Mesenteric fat pad (tissue), 1 donor: ENCODE results near the gene CASKIN1. TPM values are rescaled to one million over a fixed set of nuclear protein-coding genes. Genes with fewer than 3 reads are reported as not detected.

ENCODE experiments used
- DNase-seq: peaks from one replicate; pipeline ENCODE4 v3.0.0-alpha.2; 2020; ENCODE audit warnings: low spot score
- total RNA-seq: library from RNA; stranded (reverse); fragmentation: NEBNext Ultra II Directional; extraction: Animal tissue kit (Norgen Biotek cat#: 25700); gene quantifications from one replicate; pipeline ENCODE4 v1.2.1, GENCODE V29; 2021
- donor health status: DM: yes; HTN: yes; CAD: no.

Gene CASKIN1
- total RNA-seq, 1 donor from 2014 or later, result 0.06 TPM

DNA sequence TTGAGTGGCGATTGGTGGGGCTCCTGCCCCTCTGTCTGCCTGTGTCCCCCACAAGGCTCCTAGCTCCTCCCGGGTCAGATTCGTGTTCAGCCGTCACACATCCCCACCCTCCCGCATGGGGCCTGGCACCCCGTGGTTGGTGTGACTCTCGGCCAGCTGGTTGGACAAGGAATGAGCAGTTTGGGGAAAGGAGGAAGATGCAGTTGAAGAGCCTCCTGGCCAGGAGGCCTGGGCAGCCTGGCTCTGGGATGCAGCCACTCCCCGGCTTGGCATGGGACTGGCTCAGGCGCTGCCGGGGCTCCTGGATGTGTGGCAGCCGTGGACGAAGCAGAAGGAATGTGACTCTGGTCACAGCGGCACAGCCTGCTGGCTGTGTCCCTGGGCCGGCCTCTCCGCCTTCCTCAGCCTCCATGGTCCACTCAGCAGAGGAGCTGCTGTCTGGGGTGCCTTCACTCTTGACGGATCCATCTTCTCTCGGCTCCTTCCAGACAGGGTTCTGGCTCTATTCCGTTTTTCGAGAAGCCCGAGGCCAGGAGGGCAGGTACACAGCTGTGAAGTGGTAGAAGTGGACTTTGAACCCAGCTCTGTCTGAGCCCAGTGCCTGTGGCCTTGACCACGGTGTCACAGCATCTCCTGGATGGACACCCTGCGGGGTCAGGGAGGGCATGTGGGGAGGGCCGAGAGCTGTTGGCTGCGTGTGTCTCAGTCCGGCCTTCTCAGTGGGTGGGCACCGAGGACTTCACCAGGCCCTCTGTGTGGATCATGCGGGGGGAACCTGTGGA, 38.7 kb downstream of the CASKIN1 start:
- DNase-seq, result no peak

DNA sequence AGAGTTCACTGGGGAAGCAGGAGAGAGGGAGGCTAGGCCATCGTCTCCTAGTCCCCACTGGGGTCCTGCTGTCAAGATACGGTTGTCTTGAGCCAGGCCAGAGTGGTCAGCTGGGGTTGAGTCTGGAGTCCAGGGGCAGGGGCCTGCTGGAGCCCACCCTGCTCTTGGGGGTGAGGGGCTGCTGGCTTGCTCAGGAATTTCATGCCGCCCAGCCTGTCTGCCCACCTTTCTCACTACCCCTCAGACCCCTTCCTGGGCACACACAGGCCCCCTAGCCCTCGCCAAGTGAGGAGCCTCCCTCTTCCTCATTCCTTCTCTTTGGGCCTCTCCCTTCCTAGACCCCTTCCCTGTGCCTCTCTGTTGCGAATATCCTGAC, 39.6 kb downstream of the CASKIN1 start:
- no peak for DNase-seq

DNA sequence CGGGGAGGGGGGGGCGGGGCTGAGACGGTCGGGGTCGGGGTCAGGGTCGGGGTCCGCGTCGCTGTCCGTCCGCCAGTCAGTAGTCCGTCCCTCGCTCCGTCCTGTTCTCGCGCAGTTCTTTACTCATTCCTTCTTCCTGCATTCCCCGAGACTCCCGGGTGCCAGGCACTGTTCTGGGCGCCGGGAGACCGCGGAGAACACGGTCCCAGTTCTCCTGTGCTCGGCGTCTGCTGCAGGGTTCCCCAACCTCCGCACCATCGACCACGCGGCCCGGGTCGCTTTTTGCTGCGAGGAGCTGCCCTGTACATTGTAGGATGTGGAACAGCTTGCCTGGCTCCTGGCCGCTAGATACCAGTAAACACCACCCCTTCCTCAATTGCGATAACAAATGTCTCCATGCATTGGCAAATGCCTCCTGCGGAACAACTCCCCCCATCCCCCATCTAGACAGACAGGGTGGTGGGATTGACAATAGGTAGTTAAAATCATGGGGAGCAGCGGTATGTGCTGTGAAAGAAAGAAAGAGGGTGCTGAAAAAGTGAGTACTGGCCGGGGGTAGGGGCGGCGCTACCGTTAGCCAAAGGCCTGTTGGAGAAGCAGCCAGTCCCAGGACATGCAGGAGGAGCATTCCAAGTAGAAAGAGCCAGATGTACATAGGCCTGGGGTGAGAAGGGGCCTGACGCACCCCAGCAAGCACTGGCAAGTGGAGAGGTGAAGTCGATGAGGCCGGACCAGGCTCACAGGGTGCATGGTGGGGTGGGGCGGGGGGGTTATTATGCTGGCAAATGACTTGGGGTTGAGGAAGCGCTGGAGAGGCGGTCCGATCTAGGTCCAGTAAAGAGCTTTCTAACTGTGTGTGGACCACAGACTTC, 40.2 kb downstream of the CASKIN1 start:
- no peak for DNase-seq

GRCh38 chr16:2155091-2155950, 41.1 kb downstream of the CASKIN1 start, which contains the start of gene TRAF7:
TRAF7 (plus strand) TSS chr16:2155782; CDS start chr16:2163921, 8,139 bp downstream.
- DNase-seq, result peak; percentile 100

- DNase-seq, result no peak
Measured at GRCh38 chr16:2154533-2155090, 41.8 kb downstream of the CASKIN1 start.

DNA sequence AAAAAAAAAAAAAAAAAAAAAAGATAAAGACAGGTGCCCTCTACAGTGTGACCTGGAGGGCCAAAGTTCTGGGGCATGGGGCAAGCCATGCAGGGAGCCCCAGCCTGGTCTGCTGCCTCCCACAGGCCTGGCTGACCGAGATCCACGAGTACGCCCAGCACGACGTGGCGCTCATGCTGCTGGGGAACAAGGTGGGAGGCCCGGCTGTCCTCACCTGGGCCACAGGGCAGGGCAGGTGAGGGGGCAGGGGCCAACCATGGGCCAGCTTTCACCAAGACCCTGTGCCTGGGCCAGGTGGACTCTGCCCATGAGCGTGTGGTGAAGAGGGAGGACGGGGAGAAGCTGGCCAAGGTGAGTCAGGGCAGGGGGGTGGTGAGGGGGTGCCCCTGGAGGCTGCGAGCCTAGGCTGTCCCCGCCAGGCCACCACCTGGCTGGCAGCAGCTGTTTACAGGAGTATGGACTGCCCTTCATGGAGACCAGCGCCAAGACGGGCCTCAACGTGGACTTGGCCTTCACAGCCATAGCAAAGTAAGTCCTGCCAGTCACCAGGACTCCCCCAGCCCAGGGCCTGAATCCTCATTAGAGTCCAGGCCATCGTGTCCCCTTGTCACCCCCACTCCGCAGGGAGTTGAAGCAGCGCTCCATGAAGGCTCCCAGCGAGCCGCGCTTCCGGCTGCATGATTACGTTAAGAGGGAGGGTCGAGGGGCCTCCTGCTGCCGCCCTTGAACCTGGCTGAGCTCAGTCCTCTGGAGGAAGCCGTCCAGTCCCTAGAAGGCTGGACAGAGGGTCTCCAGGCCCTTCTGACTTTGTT, 43.5 kb downstream of the CASKIN1 start:
- no peak for DNase-seq

DNA sequence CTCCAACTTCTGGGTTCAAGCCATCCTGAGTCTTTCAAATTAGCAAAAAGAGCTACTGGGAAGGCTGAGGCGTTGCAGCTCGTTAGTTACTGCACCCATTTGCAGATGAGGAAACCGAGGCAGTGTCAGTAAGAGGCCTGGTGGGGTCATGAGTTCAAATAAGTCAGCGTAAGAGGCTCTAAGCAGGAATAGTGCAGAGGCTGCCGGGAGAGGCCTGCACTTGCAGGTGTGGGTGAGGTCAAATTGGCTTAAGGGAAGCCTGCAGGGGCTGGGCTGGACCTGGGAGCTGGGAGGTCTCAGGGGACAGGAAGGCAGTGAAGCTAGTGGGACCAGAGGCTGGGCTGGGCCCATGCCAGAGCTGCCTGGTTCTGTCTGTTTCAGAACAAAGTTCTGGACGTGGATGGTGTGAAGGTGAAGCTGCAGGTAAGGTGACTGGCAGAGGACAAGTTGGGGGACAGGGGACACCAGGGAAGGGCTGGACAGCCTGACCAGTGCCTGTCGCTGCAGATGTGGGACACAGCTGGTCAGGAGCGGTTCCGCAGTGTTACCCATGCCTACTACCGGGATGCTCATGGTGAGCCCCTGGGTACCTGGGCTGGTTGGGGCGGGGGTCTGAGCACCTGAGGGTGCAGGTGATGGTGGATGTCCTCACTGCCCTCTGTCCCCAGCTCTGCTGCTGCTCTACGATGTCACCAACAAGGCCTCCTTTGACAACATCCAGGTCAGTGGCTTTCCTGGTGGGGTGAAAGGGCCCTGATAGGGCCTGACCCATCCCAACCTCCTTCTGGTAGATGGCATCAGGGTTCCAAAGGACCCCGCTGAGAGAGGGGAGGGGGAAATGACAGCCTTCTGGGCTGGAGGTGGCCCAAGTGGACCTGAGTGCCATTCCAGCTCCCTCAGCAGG, 45.0 kb downstream of the CASKIN1 start:
- DNase-seq, result no peak

DNA sequence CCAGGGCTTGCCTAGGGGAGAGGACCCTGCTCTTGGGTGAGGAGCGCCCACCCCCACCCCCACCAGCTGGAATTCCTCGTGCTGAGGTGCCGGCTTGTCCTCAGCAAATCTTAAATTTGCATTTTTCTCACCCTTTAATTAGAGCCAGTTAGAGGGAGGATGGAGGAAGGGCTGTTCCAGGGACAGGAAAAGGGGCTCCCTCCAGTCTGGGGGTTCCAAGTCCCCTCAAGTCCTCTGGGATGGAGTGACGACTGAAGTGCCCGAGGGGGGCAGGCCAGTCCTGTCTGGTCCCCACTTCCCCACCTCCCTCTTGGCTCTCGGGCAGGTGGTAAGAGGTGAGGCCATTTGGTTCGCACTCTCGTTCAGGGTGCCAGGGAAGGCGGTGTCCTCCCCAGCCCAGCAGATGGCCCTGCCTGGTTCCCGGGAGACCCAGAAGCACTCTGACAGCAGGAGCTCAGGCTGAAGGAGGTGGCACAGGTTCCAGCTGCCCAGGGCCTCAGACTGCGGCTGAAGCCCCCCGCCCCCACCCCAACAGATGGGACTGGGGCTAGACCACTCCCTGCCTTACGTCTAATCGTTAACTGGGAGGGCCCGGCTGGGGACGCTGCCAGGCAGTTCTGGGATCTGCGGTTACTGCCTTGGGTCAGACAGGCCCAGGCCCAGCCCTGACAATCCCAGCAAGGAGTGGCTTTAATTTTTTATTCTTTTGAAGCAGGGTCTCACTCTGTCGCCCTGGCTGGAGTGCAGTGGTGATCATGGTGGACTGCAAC, 45.8 kb downstream of the CASKIN1 start:
- no peak for DNase-seq

DNA sequence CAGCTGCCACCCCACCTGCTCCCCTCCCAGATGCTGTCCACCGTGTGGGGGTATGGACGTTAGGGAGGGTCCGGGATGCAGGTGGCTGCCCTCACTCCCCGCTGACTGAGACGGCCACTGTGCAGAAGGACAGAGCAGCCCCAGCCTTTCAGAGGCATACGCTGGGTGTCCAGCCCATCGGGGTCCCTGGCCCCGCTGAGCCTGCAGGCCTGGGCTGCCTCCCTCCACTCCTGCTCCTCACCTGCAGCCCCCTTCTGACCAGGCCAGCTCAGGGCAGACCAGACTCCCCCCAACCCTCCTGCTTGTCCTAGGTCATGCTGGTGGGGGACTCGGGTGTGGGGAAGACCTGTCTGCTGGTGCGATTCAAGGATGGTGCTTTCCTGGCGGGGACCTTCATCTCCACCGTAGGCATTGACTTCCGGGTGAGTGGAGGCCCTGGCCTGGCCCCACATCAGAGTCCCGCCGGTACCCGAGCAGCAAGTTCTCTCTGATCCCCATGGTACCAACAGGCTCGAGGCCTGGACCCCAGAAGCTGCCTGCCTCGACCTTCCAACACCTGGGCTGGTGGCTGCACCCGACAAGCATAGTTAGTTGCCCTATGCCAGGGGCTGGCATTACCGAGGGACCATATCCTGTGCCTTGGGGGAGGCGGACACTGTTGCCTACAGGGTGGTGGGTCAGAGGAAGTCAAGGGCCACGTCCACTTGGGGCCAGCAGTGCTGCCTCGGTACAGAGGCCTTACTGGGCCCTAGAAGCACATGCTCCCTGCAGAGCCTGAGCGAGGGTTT, 46.6 kb downstream of the CASKIN1 start:
- DNase-seq, result no peak

- DNase-seq, result no peak
Measured at GRCh38 chr16:2148714-2149629, 47.4 kb downstream of the CASKIN1 start.

DNA sequence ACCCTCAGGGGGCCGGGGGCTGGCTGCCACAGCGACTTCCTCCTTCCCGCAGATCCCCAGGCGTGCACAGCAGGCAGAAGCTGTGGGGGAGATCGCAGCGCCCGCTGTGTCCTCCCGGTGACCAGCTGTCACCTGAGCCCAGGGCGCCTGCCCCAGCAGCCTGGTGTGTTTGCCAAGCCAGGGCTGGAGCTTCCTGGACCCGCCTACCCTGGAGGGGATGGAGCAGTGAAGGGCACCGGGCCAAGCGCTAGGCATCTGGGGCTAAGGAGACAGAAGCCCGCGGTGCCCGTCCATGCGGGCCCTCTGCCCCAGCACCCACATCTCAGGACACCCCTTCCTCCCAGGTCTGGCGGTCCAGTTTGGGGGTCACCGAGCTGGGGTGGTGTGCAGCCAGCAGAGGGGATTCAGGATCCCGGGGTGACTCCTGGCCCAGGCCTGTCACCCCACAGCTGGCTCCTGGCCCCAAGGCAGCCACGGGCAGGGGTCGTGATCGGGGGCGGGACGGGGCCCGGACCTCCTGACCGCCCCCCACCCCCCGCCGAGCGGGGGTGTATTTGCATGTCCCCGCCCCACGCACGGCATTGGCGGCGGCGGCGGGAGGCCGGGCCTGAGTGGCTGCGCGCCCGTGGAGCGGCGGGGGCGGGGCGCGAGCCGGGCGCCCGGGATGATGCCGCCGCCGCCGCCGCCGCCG, 48.3 kb downstream of the CASKIN1 start, which contains the start of gene RAB26:
Gene RAB26, plus strand, starts transcription at position 645 of the 691 bp plus-strand sequence. CDS start 159 bp downstream, outside the sequence.
- DNase-seq, result no peak

GRCh38 chr16:2147378-2147777, 49.0 kb downstream of the CASKIN1 start:
- DNase-seq, result no peak

GRCh38 chr16:2145843-2146242, 50.6 kb downstream of the CASKIN1 start:
- no peak for DNase-seq

- no peak for DNase-seq
Measured at GRCh38 chr16:2143878-2144485, 52.4 kb downstream of the CASKIN1 start.
